Left renal cortex interstitium (tissue), 4 donors: ENCODE measurements around the gene SLC6A18. TPM values are rescaled to one million over a fixed set of nuclear protein-coding genes. Genes with fewer than 3 reads are reported as not detected.

Experiments
- DNase-seq, 4 donors: peaks; one replicate each; pipeline ENCODE4 v3.0.0-alpha.2; 2013; ENCODE audit warnings: low read depth in 4 of 4, low spot score in 2 of 4, missing footprints in 1 of 4
- polyA plus RNA-seq, 4 donors: library from polyadenylated mRNA; unstranded; fragments of 120-200 nt; gene quantifications; one replicate each; pipeline ENCODE4 v1.2.1, GENCODE V29; 2013; ENCODE audit not compliant: insufficient read length in 4 of 4

SLC6A18 gene
- polyA plus RNA-seq = 1 to 10 TPM in 3 of 4 donors, under 1 TPM in 1; 0.29 to 5.4 (median 1.3) TPM

- DNase-seq = no peak
Observed at GRCh38 chr5:1225081-1225480, at the start of gene SLC6A18. TSS of gene SLC6A18 (plus strand) at chr5:1225381. CDS start at chr5:1225478, 97 bp downstream.

DNA sequence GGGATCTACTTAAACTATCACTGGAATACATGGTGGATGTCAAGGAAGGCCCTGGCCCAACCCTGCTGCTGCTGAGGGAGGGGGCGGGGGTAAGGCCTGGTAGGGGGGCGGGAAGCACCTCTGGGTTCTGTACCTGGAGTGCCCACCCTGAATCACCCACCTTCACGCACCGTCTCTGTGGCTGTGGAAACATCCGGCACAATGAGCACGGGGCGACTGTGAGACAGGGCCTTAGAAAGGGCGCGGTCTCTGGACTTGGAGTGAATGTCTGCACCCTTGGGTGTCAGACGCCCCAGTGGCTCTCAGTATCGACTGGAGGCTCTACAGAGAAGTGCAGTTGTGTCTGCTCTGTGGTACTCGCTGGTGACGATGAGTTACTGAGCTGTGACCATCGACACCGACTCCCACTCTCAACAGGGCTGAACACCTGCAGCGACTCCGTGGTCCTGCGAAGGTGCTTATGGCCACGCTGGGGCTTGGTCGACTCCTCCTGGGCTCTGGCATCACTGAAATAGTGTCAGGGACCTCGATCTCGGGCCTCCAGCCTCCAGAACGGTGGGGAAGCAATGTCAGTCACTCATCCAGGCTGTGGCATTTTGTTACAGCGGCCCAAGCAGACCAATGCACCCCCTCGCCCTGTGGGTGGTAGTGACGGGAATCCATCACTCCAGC is 49.2 kb upstream of the SLC6A18 start:
- DNase-seq = no peak

GRCh38 chr5:1176473-1177391 is 48.4 kb upstream of the SLC6A18 start:
- DNase-seq = no peak

DNA sequence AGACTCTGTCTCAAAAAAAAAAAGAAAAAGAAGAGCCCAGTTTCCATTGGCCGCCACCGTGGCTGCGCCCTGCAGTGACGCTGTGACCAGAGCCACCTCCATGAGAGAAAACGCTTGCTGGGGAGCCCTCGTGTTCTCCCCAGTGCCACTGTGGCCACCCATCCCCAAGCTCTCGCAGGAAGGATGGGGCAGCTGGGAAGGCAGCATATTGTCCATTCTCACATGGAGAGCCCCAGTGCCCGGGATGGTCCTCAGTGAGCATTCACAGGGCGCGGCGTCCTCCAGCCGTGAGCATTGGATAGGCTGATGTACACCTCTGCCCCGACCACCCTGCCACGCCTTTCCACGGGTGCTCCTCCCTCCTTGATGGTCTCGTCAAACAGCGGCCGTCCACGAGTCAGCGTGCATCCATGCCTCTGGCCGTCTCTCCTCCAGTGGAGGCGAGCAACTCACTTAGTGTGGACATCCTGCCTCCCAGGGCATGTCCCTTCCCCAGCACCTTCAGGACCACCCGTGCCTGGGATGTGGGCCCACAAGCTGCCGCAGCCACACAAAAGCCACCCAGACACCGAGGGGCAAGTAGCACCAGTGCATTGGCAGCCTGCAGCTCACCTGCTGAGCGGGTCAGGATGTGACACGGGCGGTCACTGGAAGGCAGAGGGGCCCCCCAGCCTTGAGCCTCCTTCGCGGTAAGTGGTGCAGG is 47.2 kb upstream of the SLC6A18 start:
- DNase-seq = no peak

GRCh38 chr5:1178529-1179382 is 46.4 kb upstream of the SLC6A18 start:
- DNase-seq = no peak

- no peak for DNase-seq
Observed at GRCh38 chr5:1179383-1179715, 45.8 kb upstream of the SLC6A18 start.

GRCh38 chr5:1180096-1180495 is 45.1 kb upstream of the SLC6A18 start:
- DNase-seq = no peak

DNA sequence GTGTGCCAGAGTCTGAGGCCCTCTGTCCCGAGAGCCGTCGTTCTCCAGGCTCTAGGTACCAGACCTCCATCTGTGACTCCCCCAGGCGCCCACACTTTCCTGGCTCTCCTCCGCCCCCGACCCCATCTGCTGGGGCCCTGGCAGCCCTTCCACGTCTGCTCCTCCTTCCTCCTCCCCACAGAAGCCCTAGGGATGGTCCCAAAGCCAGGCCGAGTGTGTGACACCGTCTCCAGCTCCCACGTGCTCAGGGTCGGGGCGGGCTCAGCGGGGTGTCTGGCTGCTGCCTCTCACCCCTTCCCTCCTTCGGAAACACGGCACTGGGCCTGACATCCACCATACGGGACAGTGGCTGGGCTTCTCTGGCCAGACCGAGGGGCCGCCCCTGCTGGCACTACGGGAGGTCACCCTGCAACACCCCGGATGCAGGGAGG is 44.3 kb upstream of the SLC6A18 start:
- no peak for DNase-seq

DNA sequence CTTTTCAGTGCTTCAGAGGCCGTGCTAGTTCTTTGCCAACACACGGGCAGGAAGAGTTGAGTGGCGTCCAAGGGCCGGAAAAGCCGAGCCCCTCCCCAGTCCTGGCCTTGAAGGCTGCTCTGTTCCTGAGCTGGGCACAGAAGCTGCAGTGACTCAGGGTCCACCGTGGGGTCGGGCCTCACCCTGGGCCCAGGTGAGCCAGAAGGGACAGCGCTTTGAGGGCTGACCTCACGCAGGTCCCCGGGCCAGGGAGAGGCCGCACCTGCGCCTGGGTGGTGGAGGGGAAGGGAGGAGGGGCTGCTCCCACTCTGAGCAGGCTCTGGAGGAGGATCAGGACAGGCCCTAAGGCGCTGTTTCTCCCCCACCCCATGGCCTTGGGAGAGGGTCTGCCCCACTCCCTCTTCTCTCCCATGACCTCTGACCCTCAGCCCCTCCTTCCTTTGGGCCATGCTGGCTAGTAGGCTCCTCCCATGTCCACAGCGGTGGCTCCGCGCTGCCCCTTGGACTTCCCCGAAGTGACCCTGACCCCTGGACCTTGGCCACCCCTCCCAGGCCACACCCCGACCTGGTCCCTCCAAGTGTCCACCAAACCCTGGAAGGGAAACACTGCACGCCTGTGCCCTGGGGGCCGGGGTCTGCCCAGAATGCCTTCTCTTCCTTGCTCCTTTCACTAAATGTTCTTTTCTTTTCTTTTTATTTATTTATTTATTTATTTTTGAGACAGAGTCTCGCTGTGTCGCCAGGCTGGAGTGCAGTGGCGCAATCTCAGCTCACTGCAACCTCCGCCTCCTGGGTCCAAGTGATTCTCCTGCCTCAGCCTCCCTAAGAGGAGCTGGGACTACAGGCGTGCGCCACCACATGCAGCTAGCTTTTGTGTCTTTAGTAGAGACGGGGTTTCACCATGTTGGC is 43.5 kb upstream of the SLC6A18 start:
- DNase-seq = no peak

DNA sequence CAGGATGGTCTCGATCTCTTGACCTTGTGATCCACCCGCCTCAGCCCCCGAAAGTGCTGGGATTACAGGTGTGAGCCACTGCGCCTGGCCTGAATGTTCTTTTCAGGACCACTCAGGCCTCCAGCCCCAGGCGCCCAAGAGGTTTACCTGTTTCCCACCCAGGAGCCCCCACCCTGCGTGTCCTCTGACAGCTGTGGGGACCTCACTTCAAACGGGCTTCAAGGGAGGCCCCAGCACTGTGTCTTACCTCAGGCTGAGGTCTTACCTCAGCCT is 42.9 kb upstream of the SLC6A18 start:
- DNase-seq = no peak

DNA sequence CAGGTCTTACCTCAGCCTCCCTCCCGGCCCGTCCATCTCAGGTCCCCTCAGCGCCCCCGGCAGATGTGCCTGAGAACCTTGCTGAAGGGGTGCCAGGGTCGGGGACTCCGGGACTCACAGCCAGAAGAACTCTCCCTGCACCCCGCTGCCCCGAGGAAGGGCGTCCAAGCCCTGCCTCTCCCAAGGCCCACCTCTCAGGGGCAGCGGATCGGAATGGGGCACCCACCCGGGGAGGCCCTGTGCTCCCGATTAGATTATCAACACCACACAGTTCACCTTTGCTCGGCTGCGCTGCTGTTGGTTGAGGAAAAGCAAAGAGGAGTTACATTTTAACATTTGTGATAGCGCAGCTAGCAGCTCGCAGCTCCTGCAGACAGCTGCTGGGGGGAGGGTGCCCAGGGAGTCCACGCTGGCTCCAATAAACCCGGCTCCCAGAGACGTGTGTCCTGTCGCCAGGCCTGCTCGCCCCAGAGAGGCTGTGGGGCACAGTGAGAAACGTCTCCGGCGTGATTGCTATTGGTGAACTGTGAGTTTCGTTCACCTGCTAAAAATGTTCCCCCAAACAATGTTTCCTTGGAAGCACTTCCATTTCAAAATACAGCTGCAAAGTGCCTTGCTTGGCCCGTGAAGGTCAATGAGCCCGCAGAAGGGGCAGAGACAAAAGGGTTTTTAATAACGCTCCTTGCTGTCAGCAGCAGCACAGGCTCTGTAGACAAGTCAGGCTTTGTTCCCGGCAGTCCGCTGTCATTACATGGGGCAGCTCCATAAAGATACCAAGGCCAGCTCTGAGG is 42.4 kb upstream of the SLC6A18 start:
- no peak for DNase-seq

DNA sequence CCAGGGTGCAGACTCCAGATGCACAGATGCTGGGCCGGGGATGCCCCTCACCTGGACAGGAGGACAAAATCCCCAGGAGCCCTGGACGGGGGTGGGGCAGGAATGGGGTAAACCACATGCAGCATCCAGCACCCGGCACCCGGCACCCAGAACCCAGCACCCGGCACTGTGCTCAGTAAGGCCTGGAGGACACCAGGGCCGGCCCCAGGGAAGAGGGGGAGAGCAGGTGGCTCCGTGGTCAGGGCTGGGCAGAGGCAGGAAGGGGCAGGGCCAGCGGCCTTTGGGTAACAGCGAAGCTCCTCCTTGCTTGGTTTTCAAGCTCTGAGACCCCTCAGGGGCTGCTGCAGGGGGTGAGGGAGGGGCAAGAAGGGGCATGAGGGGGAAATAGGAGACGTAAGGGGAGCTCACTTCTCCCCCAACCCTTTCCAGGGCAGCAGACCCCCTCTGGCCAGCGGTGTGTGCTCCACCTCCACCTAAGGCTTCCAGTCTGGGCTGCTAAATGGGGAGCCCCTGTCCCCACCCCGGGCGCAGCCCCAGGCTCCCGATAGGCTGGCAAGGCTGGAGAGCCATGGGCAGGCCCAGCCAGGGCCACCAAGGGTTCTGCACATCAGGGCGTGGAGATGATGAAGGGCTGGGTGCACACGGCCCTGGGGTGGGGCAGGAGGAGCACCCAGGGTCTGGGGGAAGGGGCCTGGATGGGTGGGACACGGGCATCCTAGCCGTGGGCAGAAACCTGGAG is 41.6 kb upstream of the SLC6A18 start:
- no peak for DNase-seq

GRCh38 chr5:1184163-1184470 is 41.1 kb upstream of the SLC6A18 start:
- no peak for DNase-seq

GRCh38 chr5:1184481-1184880 is 40.7 kb upstream of the SLC6A18 start:
- no peak for DNase-seq

DNA sequence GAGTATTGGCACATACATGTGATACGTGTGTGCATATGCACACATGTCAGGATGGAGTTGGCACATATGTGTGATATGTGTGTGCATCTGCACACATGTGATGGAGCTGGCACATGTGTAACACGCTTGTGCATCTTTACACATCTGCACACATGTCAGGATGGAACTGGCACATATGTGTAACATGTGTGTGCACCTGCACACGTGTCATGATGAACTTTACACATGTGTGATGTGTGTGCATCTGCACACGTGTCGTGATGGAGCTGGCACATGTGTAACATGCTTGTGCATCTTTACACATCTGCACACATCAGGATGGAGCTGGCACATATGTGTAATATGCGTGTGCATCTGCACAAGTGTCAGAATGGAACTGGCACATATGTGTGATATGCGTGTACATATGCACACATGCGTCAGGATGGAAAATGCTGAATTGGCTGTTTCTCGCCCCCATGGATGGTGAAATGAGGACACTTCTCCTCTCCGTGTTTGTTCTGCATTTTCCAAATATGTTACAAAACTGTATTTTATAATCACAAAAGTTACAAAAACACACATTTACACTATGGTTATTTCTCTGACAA is 40.0 kb upstream of the SLC6A18 start:
- DNase-seq = no peak

DNA sequence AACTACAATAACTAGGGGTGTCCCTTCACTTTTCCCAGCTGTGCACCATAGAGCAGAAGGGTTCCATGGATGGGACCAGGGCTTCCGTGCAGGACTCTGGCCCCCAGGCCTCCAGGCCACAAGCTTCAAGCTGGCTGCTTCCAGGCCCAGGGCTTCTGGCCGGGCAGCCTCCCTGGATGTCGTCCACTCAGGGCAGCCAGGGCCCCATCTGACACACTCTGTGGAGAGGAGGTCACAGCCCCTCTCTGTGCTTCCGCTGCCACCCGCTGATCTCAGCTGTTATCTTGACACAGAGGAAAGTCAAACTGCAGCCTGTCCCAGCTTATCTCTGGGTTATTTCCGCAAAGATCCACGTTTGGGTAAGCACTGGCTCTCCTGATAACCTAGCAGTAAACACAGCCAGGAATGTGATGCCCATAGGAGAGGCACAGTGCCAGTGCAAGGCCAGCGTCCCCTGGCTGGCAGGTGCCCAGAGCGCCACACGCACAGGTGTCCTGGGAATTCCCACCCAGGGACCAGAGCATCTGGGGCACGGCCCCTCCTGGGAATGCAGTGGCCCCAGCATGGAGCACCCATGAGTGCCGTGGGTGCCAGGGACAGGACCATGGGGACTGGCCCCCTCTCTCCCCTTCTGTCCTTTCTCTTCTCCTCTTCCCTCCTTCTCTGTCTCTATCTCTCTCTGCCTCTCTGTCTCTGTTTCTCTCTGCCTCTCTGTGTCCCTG is 39.4 kb upstream of the SLC6A18 start:
- DNase-seq = no peak
